Astrocyte (in vitro differentiated cells and primary cell): ENCODE results near the gene BRD7. TPM values are rescaled to one million over a fixed set of nuclear protein-coding genes. Genes with fewer than 3 reads are reported as not detected.

Experiments
- DNase-seq: peaks from one replicate; pipeline ENCODE4 v3.0.0-alpha.2; 2010; ENCODE audit warnings: low read depth
- FAIRE-seq: peaks from 2 replicates; lab custom pipeline; 2011; peaks lifted over from hg19 to GRCh38; lab: Jason Lieb, UNC
- H2AFZ ChIP-seq: 2 replicates; pipeline ENCODE4 v1.6.0; 2012; ENCODE audit warnings: low read depth, low read length, inconsistent platforms
- H3K27ac ChIP-seq: 2 replicates; pipeline ENCODE4 v1.5.1; 2011; ENCODE audit warnings: low read depth, low read length, inconsistent platforms
- H3K27me3 ChIP-seq: 2 replicates; pipeline ENCODE4 v1.6.0; 2011; ENCODE audit warnings: low read length, inconsistent platforms; ENCODE audit not compliant: insufficient read depth
- H3K36me3 ChIP-seq: 2 replicates; pipeline ENCODE4 v1.5.1; 2011; ENCODE audit warnings: low read length, inconsistent platforms; ENCODE audit not compliant: insufficient read depth
- H3K4me1 ChIP-seq: 2 replicates; pipeline ENCODE4 v1.5.1; 2011; ENCODE audit warnings: low read length, inconsistent platforms; ENCODE audit not compliant: insufficient read depth
- H3K4me2 ChIP-seq: 2 replicates; pipeline ENCODE4 v1.6.0; 2012; ENCODE audit warnings: low read length, inconsistent platforms
- H3K4me3 ChIP-seq: 2 replicates; pipeline ENCODE4 v1.5.1; 2011; ENCODE audit warnings: low read depth, mild to moderate bottlenecking, low read length, inconsistent platforms; ENCODE audit not compliant: insufficient read depth
- H3K79me2 ChIP-seq: 2 replicates; pipeline ENCODE4 v1.6.0; 2012; ENCODE audit warnings: mild to moderate bottlenecking, low read length, inconsistent platforms; ENCODE audit not compliant: insufficient read depth
- H3K9ac ChIP-seq: 2 replicates; pipeline ENCODE4 v1.6.0; 2012; ENCODE audit warnings: mild to moderate bottlenecking, low read length, inconsistent platforms
- H3K9me3 ChIP-seq: 2 replicates; pipeline ENCODE4 v1.5.1; 2012; ENCODE audit warnings: low read depth, mild to moderate bottlenecking, low read length, inconsistent platforms; ENCODE audit not compliant: insufficient read depth
- H4K20me1 ChIP-seq: 2 replicates; pipeline ENCODE4 v1.6.0; 2012; ENCODE audit warnings: low read length, inconsistent platforms; ENCODE audit not compliant: insufficient read depth
- H3K27ac Mint-ChIP-seq: one replicate; pipeline ENCODE4 v1.8.0; 2021; ENCODE audit warnings: mild to moderate bottlenecking, mixed read lengths; ENCODE audit not compliant: unreplicated experiment
- H3K27me3 Mint-ChIP-seq: one replicate; pipeline ENCODE4 v1.8.0; 2021; ENCODE audit warnings: low read depth, mixed read lengths; ENCODE audit not compliant: unreplicated experiment
- H3K36me3 Mint-ChIP-seq: one replicate; pipeline ENCODE4 v1.8.0; 2021; ENCODE audit warnings: low read depth, mixed read lengths; ENCODE audit not compliant: unreplicated experiment
- H3K4me1 Mint-ChIP-seq: one replicate; pipeline ENCODE4 v1.8.0; 2021; ENCODE audit warnings: low read depth, mixed read lengths; ENCODE audit not compliant: unreplicated experiment
- H3K4me3 Mint-ChIP-seq: one replicate; pipeline ENCODE4 v1.8.0; 2021; ENCODE audit warnings: mild to moderate bottlenecking, moderate library complexity, mixed read lengths; ENCODE audit not compliant: unreplicated experiment
- H3K9me3 Mint-ChIP-seq: one replicate; pipeline ENCODE4 v1.8.0; 2021; ENCODE audit warnings: mild to moderate bottlenecking, mixed read lengths; ENCODE audit not compliant: unreplicated experiment
- CTCF ChIP-seq: IDR thresholded peaks from 2 replicates; pipeline ENCODE4 v1.5.1; 2011; ENCODE audit warnings: low read depth, mild to moderate bottlenecking, inconsistent platforms, low read length, moderate library complexity; ENCODE audit not compliant: insufficient read depth
- EZH2 ChIP-seq: IDR thresholded peaks from 2 replicates; pipeline ENCODE4 v1.6.1; 2012; ENCODE audit warnings: mild to moderate bottlenecking, low read length, inconsistent platforms; ENCODE audit not compliant: insufficient read depth
- total RNA-seq: library from RNA; stranded (reverse); gene quantifications from 2 replicates; pipeline ENCODE4 v1.2.1, GENCODE V29; 2021

BRD7 gene
- total RNA-seq, 1 donor from 2014 or later, result 58.5 TPM

DNA sequence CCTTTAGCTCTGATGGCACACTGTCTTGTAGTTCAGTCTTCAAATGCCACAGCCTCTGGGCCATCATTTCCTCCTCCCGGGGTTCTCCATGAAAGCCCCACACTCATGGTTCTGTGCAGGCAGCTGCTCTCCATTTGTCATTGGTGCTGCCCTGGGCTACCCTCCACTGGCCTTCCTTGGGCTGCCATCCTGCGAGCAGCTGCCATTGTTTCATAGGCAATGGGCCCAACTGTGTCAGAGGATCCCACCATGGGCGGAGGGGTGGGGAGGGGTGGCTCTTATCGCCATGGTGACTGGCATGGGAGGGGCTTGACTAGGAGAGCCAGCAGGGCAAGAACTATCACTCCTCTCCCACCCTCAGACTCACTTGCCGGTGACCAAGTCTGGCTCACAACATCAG is 38.6 kb upstream of the BRD7 start:
- H3K27me3 Mint-ChIP-seq, result peaks cover 9% of the 10 kb centered on the region
- H3K9ac ChIP-seq, result no peak overlapping the region
- no peak overlapping the region for H2AFZ ChIP-seq
- FAIRE-seq (no peak), DNase-seq (no peak)
- no peaks in the 10 kb centered on the region for H3K9me3 ChIP-seq
- no peak overlapping the region for H3K27ac Mint-ChIP-seq
- H3K27me3 ChIP-seq, result no peaks in the 10 kb centered on the region
- H3K79me2 ChIP-seq, result no peaks in the 10 kb centered on the region
- no peaks in the 10 kb centered on the region for H4K20me1 ChIP-seq
- H3K9me3 Mint-ChIP-seq, result peaks cover 1% of the 10 kb centered on the region
- H3K4me2 ChIP-seq, result no peak overlapping the region
- H3K4me3 ChIP-seq, result no peak overlapping the region
- H3K4me3 Mint-ChIP-seq, result no peak overlapping the region
- H3K4me1 ChIP-seq, result no peaks in the 10 kb centered on the region
- H3K36me3 Mint-ChIP-seq, result no peaks in the 10 kb centered on the region
- no peak for TF ChIP-seq EZH2
- TF ChIP-seq CTCF, result no peak
- no peak overlapping the region for H3K27ac ChIP-seq
- H3K4me1 Mint-ChIP-seq, result no peaks in the 10 kb centered on the region
- no peaks in the 10 kb centered on the region for H3K36me3 ChIP-seq

DNA sequence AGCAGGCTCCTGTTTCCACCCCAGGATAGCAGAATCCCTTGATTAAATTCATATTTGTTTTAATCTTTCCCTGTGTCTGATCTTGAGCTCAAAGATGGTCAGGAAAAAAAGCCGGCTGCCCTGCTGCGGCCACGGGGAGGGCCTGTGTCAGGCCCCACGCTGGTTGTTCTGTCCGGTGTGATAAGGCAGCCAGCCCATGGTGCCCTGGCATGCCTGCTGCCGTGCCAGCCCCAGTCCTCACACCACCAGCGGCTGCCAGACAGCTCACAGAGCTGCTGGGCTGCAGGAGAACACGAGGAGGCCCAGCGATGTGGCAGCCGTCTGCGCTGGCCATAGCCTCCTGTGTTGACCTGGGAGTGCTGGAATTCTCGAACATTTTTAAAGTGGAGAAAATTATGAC is 34.7 kb upstream of the BRD7 start:
- H3K4me3 Mint-ChIP-seq, result no peak overlapping the region
- H3K27me3 Mint-ChIP-seq, result peaks cover 17% of the 10 kb centered on the region
- H3K4me1 ChIP-seq, result no peaks in the 10 kb centered on the region
- no peaks in the 10 kb centered on the region for H4K20me1 ChIP-seq
- FAIRE-seq (no peak), DNase-seq (no peak)
- TF ChIP-seq EZH2 (no peak), CTCF (no peak)
- H3K27ac Mint-ChIP-seq, result no peak overlapping the region
- no peak overlapping the region for H3K9ac ChIP-seq
- no peak overlapping the region for H3K4me3 ChIP-seq
- no peaks in the 10 kb centered on the region for H3K4me1 Mint-ChIP-seq
- no peaks in the 10 kb centered on the region for H3K9me3 Mint-ChIP-seq
- no peak overlapping the region for H3K4me2 ChIP-seq
- H2AFZ ChIP-seq, result no peak overlapping the region
- H3K27ac ChIP-seq, result no peak overlapping the region
- H3K27me3 ChIP-seq, result no peaks in the 10 kb centered on the region
- H3K9me3 ChIP-seq, result no peaks in the 10 kb centered on the region
- H3K79me2 ChIP-seq, result no peaks in the 10 kb centered on the region
- H3K36me3 Mint-ChIP-seq, result no peaks in the 10 kb centered on the region
- no peaks in the 10 kb centered on the region for H3K36me3 ChIP-seq

- no peak overlapping the region for H3K9ac ChIP-seq
These were observed 33.6 kb upstream of the BRD7 start for GRCh38 chr16:50402298-50402895.

More at GRCh38 chr16:50402298-50402895, 33.6 kb upstream of the BRD7 start:
- no peak for TF ChIP-seq EZH2
- no peak for TF ChIP-seq CTCF
- no peaks in the 10 kb centered on the region for H3K79me2 ChIP-seq
- Mint-ChIP-seq H3K9me3 (no peaks in the 10 kb centered on the region), H3K36me3 (no peaks in the 10 kb centered on the region), H3K4me1 (peaks cover under 1% of the 10 kb centered on the region), H3K4me3 (no peak overlapping the region), H3K27me3 (peaks cover 17% of the 10 kb centered on the region), H3K27ac (no peak overlapping the region)
- H3K4me3 ChIP-seq, result no peak overlapping the region
- DNase-seq (no peak), FAIRE-seq (no peak)
- H3K27ac ChIP-seq, result no peak overlapping the region
- H3K27me3 ChIP-seq, result no peaks in the 10 kb centered on the region
- no peaks in the 10 kb centered on the region for H3K9me3 ChIP-seq
- no peaks in the 10 kb centered on the region for H4K20me1 ChIP-seq
- no peak overlapping the region for H3K4me2 ChIP-seq
- peaks cover under 1% of the 10 kb centered on the region for H3K4me1 ChIP-seq
- H3K36me3 ChIP-seq, result no peaks in the 10 kb centered on the region
- H2AFZ ChIP-seq, result no peak overlapping the region
